SK-N-MC (cell line): ENCODE results near the gene CRISPLD2.
A peak's percentile ranks its signal among the peaks of the same experiment; 100 is the strongest.

ENCODE experiments used
- DNase-seq: peaks from one replicate; pipeline ENCODE4 v3.0.0-alpha.2; 2011; ENCODE audit warnings: low read depth, low spot score
- H3K27ac ChIP-seq: fragments of 200-600 bp; sonication (generic); 2 replicates; pipeline ENCODE4 v1.5.1; 2016; ENCODE audit warnings: mixed run types
- H3K36me3 ChIP-seq: fragments of 200-600 bp; sonication (generic); 2 replicates; pipeline ENCODE4 v1.6.1; 2017; ENCODE audit warnings: antibody characterized with exemption, low read length, mixed read lengths; ENCODE audit not compliant: insufficient read depth
- H3K4me3 ChIP-seq: fragments of 200-600 bp; sonication (generic); 2 replicates; pipeline ENCODE4 v1.5.1; 2016
- H3K9ac ChIP-seq: fragments of 200-600 bp; sonication (generic); 2 replicates; pipeline ENCODE4 v1.8.0; 2017; ENCODE audit warnings: mixed run types, mixed read lengths; ENCODE audit not compliant: insufficient read length
- H3K9me3 ChIP-seq: fragments of 200-600 bp; sonication (generic); 2 replicates; pipeline ENCODE4 v1.6.1; 2017; ENCODE audit warnings: low read depth, mild to moderate bottlenecking, antibody characterized with exemption, low read length, moderate library complexity, mixed read lengths
- EZH2 ChIP-seq: fragments of 200-600 bp; sonication (generic); IDR thresholded peaks from one replicate; pipeline ENCODE4 v1.6.1; 2017; ENCODE audit warnings: antibody characterized with exemption
- FOXP2 ChIP-seq: optimal IDR thresholded peaks from 2 replicates; pipeline ENCODE3; 2011; ENCODE audit warnings: mild to moderate bottlenecking, moderate library complexity; ENCODE audit not compliant: insufficient read depth; ENCODE audit errors: extremely low read length, control extremely low read depth
- POLR2AphosphoS5 ChIP-seq: IDR thresholded peaks from 2 replicates; pipeline ENCODE4 v1.6.1; 2012; ENCODE audit warnings: mild to moderate bottlenecking, low read depth, low read length, borderline replicate concordance

The CRISPLD2 gene

DNA sequence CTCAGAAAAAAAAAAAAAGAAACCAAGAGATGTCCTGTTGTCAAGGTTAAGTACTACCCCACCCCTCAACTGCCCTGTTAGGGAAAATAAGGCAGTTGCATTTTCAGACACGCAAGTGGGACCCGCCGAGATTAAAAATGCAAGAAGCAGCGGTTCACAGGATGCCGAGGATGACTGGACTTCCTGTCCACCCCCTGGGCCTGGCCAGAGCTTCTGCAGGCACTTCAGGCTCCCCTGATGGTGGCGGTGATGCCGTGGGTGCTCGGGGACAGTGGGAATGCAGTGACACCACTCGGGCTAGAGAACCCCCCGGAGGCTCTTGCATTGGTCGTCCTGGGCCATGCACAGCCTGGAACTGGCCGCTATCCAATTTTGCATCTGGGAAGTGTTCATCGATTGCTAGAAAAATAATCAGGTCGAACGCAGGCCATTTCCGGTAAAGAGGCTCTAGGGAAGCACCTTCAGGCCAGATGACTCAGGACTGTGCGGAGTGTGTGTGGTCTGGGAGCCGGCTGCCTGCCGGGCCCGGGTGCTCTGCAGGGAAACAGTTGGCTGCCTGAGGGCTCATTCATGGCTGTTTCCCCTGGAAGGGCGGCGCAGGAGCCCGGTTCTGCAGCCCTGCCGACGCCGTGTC is 13.4 kb upstream of the CRISPLD2 start:
- DNase-seq = no peak
- H3K9ac ChIP-seq = no peak overlapping the region
- peak overlapping the region; percentile 28; the same call in 1 of the 2 replicates for H3K4me3 ChIP-seq

DNA sequence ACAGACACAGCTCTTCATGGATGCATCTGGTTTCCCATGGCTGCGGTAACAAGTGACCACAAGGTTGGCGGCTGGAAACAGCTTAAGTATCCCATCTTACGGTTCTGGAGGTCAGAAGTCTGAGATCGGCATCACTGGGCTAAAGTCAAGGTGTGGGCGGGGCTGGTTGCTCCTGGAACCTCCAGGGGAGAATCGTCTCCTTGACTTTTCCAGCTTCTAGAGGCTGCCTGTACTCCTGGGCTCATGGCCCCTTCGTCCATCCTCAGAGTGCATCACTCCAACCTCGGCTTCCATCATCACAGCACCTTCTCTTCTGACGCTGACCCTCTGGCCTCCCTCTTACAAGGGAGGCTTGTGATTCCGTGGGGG is 12.9 kb upstream of the CRISPLD2 start:
- no peak overlapping the region for H3K27ac ChIP-seq
- no peak for DNase-seq
- no peaks in the 10 kb centered on the region for H3K36me3 ChIP-seq
- H3K9me3 ChIP-seq = no peaks in the 10 kb centered on the region
- no peak for TF ChIP-seq EZH2
- no peak for TF ChIP-seq POLR2AphosphoS5
- TF ChIP-seq FOXP2 = no peak
- no peak overlapping the region for H3K4me3 ChIP-seq
- no peak overlapping the region for H3K9ac ChIP-seq

More for the DNA sequence above, 13.4 kb upstream of the CRISPLD2 start:
- TF ChIP-seq EZH2 = no peak
- no peak for TF ChIP-seq FOXP2
- no peak for TF ChIP-seq POLR2AphosphoS5
- Histone ChIP-seq H3K36me3 (no peaks in the 10 kb centered on the region), H3K27ac (no peak overlapping the region), H3K9me3 (no peaks in the 10 kb centered on the region)

DNA sequence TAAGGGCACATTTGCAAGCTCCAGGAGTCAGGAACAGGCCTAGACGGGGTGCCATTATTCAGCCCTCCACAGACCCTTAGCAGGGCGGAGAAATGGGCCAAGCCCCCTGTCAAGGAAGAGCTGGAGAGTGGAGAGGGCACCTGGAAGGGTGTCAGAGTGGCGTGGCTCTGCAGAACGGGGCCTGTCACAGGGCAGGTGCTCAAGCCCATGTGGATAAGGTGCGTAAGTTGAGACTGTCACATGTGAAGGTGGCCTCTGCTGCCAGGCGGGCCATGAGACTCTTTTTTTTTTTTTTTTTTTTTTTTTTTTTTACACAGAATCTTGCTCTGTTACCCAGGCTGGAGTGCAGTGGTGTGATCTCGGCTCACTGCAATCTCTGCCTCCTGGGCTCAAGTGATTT is 12.0 kb upstream of the CRISPLD2 start:
- DNase-seq = no peak
- H3K36me3 ChIP-seq = no peaks in the 10 kb centered on the region
- no peak overlapping the region for H3K4me3 ChIP-seq
- H3K27ac ChIP-seq = no peak overlapping the region
- TF ChIP-seq POLR2AphosphoS5 (no peak), FOXP2 (no peak), EZH2 (no peak)
- no peaks in the 10 kb centered on the region for H3K9me3 ChIP-seq
- no peak overlapping the region for H3K9ac ChIP-seq

DNA sequence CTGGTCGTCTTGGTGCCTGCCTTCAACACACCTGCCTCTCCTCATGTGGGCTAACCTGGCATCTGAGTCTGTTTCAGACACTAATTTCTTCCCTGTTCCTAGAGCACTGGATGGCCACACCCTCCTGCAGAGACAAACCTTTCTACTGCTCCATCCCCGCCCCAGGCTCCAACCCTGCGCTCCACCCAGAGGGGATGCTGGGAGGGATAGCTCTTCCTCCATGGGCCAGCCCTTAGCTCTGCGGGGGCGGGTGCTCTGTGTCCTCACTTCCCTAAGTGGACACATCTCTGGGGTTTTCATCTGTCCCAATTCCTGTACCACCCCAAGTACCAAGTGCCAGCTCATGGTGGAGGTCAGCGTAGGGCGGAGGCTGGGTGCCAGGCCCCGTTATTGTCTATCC is 11.0 kb upstream of the CRISPLD2 start:
- no peak for TF ChIP-seq FOXP2
- TF ChIP-seq POLR2AphosphoS5 = no peak
- no peak for TF ChIP-seq EZH2
- H3K27ac ChIP-seq = no peak overlapping the region
- no peaks in the 10 kb centered on the region for H3K36me3 ChIP-seq
- no peak overlapping the region for H3K4me3 ChIP-seq
- H3K9ac ChIP-seq = no peak overlapping the region
- DNase-seq = no peak
- no peaks in the 10 kb centered on the region for H3K9me3 ChIP-seq

DNA sequence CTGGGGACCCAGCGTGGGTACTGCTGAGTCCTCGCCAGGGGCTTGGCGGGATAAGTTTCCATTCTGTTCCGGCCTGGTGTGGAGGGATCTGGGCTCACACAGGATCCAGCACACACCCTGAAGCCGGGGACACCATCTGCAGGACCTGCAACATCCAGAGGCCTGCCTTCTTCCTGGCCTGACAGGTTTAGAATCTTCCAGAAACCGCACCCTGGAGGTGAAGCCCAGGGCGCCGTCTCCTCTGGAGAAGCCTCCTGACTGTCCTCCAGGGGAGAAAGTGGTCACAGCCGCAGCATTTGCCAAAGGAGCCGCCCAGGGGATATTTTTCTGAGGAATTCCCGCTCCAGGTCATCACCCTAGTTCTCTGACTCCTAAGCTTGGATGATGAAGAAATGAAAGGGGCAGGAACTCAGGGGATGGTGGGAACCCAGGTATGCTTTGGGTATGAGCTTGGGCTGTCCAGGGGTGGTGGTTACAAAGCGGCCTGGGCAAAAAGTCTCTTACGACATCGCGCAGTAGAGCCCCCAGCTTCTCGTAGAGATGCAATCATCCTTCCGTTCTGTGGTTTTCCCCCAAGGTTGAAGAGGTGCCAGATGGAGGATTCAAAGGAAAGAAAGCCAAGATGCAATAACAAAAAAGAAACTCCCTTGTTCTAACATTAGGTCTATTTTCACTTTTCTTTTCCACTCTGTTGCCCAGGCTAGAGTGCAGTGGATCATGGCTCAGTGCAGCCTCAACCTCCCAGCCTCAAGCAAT is 9.1 kb upstream of the CRISPLD2 start:
- no peak for TF ChIP-seq FOXP2
- TF ChIP-seq EZH2 = no peak
- no peak for TF ChIP-seq POLR2AphosphoS5
- H3K27ac ChIP-seq = no peak overlapping the region
- no peaks in the 10 kb centered on the region for H3K36me3 ChIP-seq
- no peak overlapping the region for H3K4me3 ChIP-seq
- no peaks in the 10 kb centered on the region for H3K9me3 ChIP-seq
- DNase-seq = no peak
- H3K9ac ChIP-seq = no peak overlapping the region

DNA sequence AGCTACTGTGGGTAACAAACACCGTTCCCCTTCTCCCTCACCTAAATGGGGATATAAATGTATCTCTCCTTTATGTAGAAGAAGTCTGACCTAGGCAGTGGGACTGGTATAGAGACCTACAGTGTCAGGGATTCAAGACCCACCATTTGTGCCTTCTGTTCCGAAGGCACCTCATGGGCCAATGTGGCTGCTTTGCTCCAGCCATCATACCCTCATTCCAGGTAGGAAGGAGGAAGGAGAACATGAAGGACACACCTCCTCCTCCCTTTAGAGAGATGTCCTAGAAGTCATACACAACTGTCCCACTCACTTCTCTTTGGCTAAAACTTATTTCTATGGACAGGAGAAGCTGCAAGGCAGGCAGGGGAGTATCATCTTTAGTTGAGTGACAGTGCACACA is 8.3 kb upstream of the CRISPLD2 start:
- Histone ChIP-seq H3K9me3 (no peaks in the 10 kb centered on the region), H3K36me3 (no peaks in the 10 kb centered on the region), H3K4me3 (no peak overlapping the region), H3K9ac (no peak overlapping the region), H3K27ac (no peak overlapping the region)
- DNase-seq = no peak
- TF ChIP-seq POLR2AphosphoS5 (no peak), EZH2 (no peak), FOXP2 (no peak)

DNA sequence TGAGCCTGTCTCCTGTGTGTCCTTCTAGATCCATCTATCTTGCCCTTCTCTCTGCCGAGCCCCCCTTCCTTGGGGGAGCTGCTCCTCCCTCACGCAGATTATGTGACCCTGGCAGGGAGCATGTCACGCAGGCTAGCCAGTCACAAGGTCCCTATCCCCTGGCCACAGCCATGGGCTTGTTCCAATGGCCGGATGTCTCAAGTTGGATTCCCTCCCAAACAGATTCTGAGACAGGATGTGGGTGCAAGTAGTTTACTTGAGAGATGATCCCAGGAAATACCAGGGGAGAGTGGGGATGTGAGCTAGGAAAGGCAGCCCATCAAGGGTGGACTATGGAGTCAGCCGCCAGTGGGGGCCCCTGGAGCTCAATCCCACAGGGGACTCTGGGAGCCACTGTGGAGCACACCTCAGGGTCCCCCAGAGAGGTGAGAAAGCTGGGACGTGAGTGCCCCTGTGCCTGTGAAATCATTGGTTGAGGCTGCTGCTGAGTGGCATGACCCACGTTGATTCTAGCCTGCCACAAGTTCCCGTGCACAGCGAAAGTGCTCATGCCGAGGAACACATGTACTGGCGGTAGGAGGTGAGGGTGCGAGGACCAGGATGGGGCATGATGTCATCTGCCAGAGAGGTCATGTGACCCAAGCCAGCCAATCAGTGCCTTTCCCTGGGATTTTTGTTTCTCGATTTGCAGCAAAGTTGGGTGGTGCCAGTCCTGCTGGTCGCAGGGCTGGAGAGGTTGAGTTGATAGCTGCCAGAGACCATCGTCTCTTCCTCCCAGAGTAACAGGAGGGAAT is 6.4 kb upstream of the CRISPLD2 start:
- no peak for DNase-seq
- no peaks in the 10 kb centered on the region for H3K36me3 ChIP-seq
- no peak for TF ChIP-seq FOXP2
- no peak for TF ChIP-seq EZH2
- TF ChIP-seq POLR2AphosphoS5 = no peak
- no peak overlapping the region for H3K9ac ChIP-seq
- H3K27ac ChIP-seq = no peak overlapping the region
- H3K9me3 ChIP-seq = no peaks in the 10 kb centered on the region
- H3K4me3 ChIP-seq = no peak overlapping the region

DNA sequence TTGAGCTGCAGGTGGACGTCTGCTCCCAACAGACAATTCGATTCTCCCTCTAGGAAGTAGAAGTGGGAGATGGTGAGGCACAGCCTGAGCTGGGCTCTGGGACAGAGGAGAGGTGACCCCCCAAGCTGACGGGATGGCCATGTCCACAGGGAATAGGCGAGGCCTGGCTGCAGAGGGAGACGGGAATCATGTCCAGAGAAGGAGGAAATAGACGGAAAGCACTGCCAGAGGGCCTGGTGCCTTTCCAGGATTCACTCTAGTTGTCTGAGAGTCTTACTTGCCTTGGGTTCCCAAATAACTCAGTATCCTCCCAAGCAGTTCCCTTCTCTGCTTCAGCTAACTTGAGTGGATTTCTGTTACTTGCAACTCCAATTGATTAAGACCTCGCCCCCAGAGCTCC is 4.3 kb upstream of the CRISPLD2 start:
- no peak for DNase-seq
- Histone ChIP-seq H3K4me3 (no peak overlapping the region), H3K9me3 (no peaks in the 10 kb centered on the region), H3K9ac (no peak overlapping the region), H3K36me3 (no peaks in the 10 kb centered on the region), H3K27ac (no peak overlapping the region)
- TF ChIP-seq POLR2AphosphoS5 = no peak
- TF ChIP-seq EZH2 = no peak
- TF ChIP-seq FOXP2 = no peak
